ENCODE data around the gene CTU2.

The CTU2 gene

DNA sequence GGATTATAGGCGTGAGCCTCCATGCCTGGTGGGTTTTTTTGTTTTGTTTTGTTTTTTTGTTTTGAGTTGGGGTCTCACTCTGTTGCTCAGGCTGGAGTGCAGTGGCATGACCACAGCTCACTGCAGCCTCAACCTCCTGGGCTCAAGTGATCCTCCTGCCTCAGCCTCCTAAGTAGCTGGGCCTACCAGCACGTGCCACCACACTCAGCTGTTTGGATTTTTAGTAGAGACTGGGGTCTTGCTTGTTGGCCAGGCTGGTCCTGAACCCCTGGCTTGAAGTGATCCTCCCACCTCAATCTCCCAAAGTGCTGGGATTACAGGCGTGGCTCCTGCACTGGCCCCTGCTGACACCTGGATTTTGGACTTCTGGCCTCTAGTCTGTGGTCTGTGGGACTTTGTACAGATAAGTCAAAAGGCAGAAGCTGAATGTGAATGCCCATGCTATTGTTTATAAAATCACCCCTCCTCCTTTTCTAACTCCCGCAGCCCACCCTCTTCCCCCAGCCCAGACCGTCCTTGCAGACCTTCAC, 25.7 kb upstream of the CTU2 start:
- TF ChIP-seq EP300 (IDR thresholded peaks at IDR 0.05; ENCODE audit: borderline replicate concordance) (no peak), CREB1 (IDR thresholded peaks at IDR 0.05; ENCODE audit: low read depth) (no peak), TCF12 (IDR thresholded peaks at IDR 0.05; ENCODE audit: low read depth) (no peak), CEBPB (IDR thresholded peaks at IDR 0.05) (no peak), RAD21 (IDR thresholded peaks at IDR 0.05; ENCODE audit: low read depth) (no peak), NFIC (IDR thresholded peaks at IDR 0.05) (no peak), ZBTB7A (IDR thresholded peaks at IDR 0.05; ENCODE audit: low read depth) (no peak), TEAD4 (IDR thresholded peaks at IDR 0.05) (no peak), FOXM1 (IDR thresholded peaks at IDR 0.05; ENCODE audit: borderline replicate concordance, low read depth) (no peak), TAF1 (IDR thresholded peaks at IDR 0.05; ENCODE audit: low read depth) (no peak)
- TF ChIP-seq, protein P1, sequence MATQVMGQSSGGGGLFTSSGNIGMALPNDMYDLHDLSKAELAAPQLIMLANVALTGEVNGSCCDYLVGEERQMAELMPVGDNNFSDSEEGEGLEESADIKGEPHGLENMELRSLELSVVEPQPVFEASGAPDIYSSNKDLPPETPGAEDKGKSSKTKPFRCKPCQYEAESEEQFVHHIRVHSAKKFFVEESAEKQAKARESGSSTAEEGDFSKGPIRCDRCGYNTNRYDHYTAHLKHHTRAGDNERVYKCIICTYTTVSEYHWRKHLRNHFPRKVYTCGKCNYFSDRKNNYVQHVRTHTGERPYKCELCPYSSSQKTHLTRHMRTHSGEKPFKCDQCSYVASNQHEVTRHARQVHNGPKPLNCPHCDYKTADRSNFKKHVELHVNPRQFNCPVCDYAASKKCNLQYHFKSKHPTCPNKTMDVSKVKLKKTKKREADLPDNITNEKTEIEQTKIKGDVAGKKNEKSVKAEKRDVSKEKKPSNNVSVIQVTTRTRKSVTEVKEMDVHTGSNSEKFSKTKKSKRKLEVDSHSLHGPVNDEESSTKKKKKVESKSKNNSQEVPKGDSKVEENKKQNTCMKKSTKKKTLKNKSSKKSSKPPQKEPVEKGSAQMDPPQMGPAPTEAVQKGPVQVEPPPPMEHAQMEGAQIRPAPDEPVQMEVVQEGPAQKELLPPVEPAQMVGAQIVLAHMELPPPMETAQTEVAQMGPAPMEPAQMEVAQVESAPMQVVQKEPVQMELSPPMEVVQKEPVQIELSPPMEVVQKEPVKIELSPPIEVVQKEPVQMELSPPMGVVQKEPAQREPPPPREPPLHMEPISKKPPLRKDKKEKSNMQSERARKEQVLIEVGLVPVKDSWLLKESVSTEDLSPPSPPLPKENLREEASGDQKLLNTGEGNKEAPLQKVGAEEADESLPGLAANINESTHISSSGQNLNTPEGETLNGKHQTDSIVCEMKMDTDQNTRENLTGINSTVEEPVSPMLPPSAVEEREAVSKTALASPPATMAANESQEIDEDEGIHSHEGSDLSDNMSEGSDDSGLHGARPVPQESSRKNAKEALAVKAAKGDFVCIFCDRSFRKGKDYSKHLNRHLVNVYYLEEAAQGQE (IDR thresholded peaks at IDR 0.05; ENCODE audit: low read depth): no peak

DNA sequence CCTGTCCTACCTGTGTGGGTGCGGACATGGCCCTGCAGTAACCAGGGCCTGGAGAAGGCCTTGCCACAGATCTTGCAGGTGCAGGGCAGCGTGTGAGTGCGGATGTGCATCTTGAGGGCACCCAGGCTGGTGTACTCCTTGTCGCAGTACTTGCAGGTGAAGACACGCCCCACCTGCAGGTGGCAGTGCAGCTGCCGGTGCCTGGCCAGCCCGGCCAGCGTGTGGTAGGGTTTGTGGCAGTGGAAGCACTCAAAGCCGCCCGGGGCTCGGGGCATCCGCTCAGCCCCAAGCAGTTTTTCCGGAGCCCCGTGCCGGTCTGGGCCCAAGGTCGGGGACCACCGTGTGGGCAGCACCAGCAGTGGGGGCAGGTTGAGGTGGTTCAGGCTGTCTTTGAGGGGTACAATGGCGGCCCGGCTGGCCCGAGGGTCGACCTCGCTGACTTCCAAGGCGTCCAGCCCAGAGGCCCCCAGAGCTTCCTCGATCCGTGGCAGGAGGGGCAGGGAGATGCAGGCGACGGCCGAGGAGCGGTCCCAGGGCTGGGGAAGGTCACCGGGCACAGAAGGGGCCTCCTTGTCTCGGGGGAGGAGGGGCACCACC, 25.1 kb upstream of the CTU2 start:
- peak; percentile 39; the same call in 1 of the 2 replicates for TF ChIP-seq RAD21 (IDR thresholded peaks at IDR 0.05; ENCODE audit: low read depth)
- no peak for TF ChIP-seq YY1 (IDR thresholded peaks at IDR 0.05; ENCODE audit: low read depth)
- no peak for TF ChIP-seq EP300 (IDR thresholded peaks at IDR 0.05; ENCODE audit: borderline replicate concordance)
- no peak for TF ChIP-seq CEBPB (IDR thresholded peaks at IDR 0.05)
- TF ChIP-seq ZBTB7A (IDR thresholded peaks at IDR 0.05; ENCODE audit: low read depth): no peak
- TF ChIP-seq, protein P2, sequence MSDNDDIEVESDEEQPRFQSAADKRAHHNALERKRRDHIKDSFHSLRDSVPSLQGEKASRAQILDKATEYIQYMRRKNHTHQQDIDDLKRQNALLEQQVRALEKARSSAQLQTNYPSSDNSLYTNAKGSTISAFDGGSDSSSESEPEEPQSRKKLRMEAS (IDR thresholded peaks at IDR 0.05): no peak
- no peak for TF ChIP-seq TCF12 (IDR thresholded peaks at IDR 0.05; ENCODE audit: low read depth)

DNA sequence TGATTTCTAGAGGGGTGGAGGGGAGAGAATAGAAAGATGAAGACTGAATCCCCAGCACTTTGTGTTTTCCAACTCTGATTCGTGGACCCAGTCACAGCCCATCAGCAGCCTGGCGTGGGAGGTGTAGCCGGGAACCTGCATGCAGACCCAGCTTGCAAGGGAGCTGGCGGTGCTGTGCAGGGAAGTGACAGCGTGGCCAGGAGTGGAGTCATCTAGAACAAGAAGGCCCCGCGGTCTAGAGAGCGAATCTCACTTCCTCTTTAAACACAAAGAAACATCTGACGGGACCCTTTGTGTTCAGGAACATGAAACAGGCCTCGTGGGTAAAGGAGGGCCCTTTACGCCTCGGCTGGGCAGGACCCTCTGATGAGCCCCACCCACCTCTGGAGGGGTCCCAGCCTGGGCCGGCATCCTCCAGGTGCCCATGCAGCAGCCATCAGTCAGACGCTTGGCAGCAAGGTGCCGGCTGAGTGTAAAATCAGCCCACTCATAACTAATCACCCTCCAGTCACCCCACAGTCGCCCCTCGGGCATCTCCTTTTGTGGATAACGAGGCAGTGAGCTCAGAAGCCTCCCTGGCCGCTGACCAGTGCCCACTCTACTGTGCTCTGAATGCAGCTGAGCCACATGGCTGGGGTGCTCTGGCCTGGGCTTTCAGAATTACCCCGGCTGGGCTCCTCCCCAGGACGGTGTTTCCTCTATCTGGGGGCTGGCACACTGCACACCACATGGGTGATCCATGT, 24.4 kb upstream of the CTU2 start:
- no peak for TF ChIP-seq FOXM1 (IDR thresholded peaks at IDR 0.05; ENCODE audit: borderline replicate concordance, low read depth)
- TF ChIP-seq, protein P3, sequence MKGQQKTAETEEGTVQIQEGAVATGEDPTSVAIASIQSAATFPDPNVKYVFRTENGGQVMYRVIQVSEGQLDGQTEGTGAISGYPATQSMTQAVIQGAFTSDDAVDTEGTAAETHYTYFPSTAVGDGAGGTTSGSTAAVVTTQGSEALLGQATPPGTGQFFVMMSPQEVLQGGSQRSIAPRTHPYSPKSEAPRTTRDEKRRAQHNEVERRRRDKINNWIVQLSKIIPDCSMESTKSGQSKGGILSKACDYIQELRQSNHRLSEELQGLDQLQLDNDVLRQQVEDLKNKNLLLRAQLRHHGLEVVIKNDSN (IDR thresholded peaks at IDR 0.05): no peak
- TF ChIP-seq TEAD4 (IDR thresholded peaks at IDR 0.05): no peak
- no peak for TF ChIP-seq ZBTB7A (IDR thresholded peaks at IDR 0.05; ENCODE audit: low read depth)
- TF ChIP-seq, protein P2 (IDR thresholded peaks at IDR 0.05): no peak
- TF ChIP-seq NFIC (IDR thresholded peaks at IDR 0.05): no peak
- TF ChIP-seq EGR1 (IDR thresholded peaks at IDR 0.05): no peak
- TF ChIP-seq RAD21 (IDR thresholded peaks at IDR 0.05; ENCODE audit: low read depth): no peak
- no peak for TF ChIP-seq CREB1 (IDR thresholded peaks at IDR 0.05; ENCODE audit: low read depth)
- no peak for TF ChIP-seq TCF12 (IDR thresholded peaks at IDR 0.05; ENCODE audit: low read depth)
- TF ChIP-seq CEBPB (IDR thresholded peaks at IDR 0.05): no peak
- TF ChIP-seq YY1 (IDR thresholded peaks at IDR 0.05; ENCODE audit: low read depth): no peak

DNA sequence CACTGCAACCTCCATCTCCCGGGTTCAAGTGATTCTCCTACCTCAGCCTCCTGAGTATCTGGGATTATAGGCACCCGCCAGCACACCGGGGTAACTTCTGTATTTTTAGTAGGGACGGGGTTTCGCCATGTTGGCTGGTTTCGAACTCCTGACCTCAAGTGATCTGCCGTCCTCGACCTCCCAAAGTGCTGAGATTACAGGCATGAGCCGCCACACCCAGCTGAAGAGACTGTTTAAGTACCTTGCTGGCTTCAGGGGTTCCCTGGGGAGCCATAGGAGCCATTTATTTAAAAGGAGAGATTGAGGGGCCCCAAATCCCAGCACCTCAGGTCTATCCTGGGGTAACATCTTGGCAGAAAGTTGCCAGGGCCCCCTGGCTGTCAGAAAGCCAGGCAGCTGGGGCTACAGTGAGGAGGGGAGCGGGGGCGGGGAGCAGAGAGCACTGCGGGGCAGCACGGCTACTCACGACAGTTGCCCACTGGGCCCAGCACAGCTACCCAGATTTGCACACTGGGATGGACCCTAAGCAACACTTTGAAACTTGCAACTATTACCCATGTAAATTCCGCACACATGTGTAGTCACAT, 21.6 kb upstream of the CTU2 start:
- TF ChIP-seq NFIC (IDR thresholded peaks at IDR 0.05) (no peak), EP300 (IDR thresholded peaks at IDR 0.05; ENCODE audit: borderline replicate concordance) (no peak), RAD21 (IDR thresholded peaks at IDR 0.05; ENCODE audit: low read depth) (no peak), ZBTB7A (IDR thresholded peaks at IDR 0.05; ENCODE audit: low read depth) (no peak), CEBPB (IDR thresholded peaks at IDR 0.05) (no peak), YY1 (IDR thresholded peaks at IDR 0.05; ENCODE audit: low read depth) (no peak), CREB1 (IDR thresholded peaks at IDR 0.05; ENCODE audit: low read depth) (no peak), TCF12 (IDR thresholded peaks at IDR 0.05; ENCODE audit: low read depth) (no peak), TEAD4 (IDR thresholded peaks at IDR 0.05) (no peak), EGR1 (IDR thresholded peaks at IDR 0.05) (no peak), FOXM1 (IDR thresholded peaks at IDR 0.05; ENCODE audit: borderline replicate concordance, low read depth) (no peak), TAF1 (IDR thresholded peaks at IDR 0.05; ENCODE audit: low read depth) (no peak)
- TF ChIP-seq, protein P1 (IDR thresholded peaks at IDR 0.05; ENCODE audit: low read depth): no peak
- TF ChIP-seq, protein P3 (IDR thresholded peaks at IDR 0.05): no peak
- TF ChIP-seq, protein P2 (IDR thresholded peaks at IDR 0.05): no peak

Measured in Ishikawa (cell line).